ENCODE measurements around the gene WDR1.

Gene WDR1

GRCh38 chr4:10080589-10081217 is 35.9 kb downstream of the WDR1 start:
- H3K4me1 ChIP-seq (ENCODE audit: control insufficient read depth, low read length): no peaks in the 10 kb centered on the region
- no peaks in the 10 kb centered on the region for H3K79me2 ChIP-seq (ENCODE audit: control insufficient read depth, low read length)
- H3K27me3 ChIP-seq (ENCODE audit: control insufficient read depth, low read length): no peaks in the 10 kb centered on the region
- H3K36me3 ChIP-seq (ENCODE audit: control insufficient read depth, low read length): peaks cover 98% of the 10 kb centered on the region
- no peak overlapping the region for H3K27ac ChIP-seq (ENCODE audit: low read depth, low read length)
- H3K9me2 ChIP-seq (replicated peaks; ENCODE audit: control insufficient read depth, low read length): no peaks in the 10 kb centered on the region
- no peaks in the 10 kb centered on the region for H3F3A ChIP-seq (ENCODE audit: control insufficient read depth, insufficient read depth)
- TF ChIP-seq CTCF (IDR thresholded peaks at IDR 0.05; ENCODE audit: low read depth, low read length, poor library complexity, severe bottlenecking) (no peak), EZH2phosphoT487 (IDR thresholded peaks at IDR 0.05; ENCODE audit: borderline replicate concordance, low read length) (no peak)
- no peaks in the 10 kb centered on the region for H4K20me1 ChIP-seq (ENCODE audit: control insufficient read depth, insufficient read depth, low read depth, low read length)
- no peak overlapping the region for H3K4me2 ChIP-seq (ENCODE audit: low read length)
- no peak overlapping the region for H3K4me3 ChIP-seq (ENCODE audit: low read length)
- H3K9me3 ChIP-seq (ENCODE audit: control insufficient read depth, insufficient read depth, low read length): no peaks in the 10 kb centered on the region

- Histone ChIP-seq H3K36me3 (ENCODE audit: control insufficient read depth, low read length) (peaks cover 98% of the 10 kb centered on the region), H3K4me1 (ENCODE audit: control insufficient read depth, low read length) (no peaks in the 10 kb centered on the region), H3K4me2 (ENCODE audit: low read length) (no peak overlapping the region), H3K27ac (ENCODE audit: low read depth, low read length) (no peak overlapping the region), H3K27me3 (ENCODE audit: control insufficient read depth, low read length) (no peaks in the 10 kb centered on the region), H3K9me2 (replicated peaks; ENCODE audit: control insufficient read depth, low read length) (no peaks in the 10 kb centered on the region), H3K79me2 (ENCODE audit: control insufficient read depth, low read length) (no peaks in the 10 kb centered on the region), H3F3A (ENCODE audit: control insufficient read depth, insufficient read depth) (no peaks in the 10 kb centered on the region), H4K20me1 (ENCODE audit: control insufficient read depth, insufficient read depth, low read depth, low read length) (no peaks in the 10 kb centered on the region), H3K9me3 (ENCODE audit: control insufficient read depth, insufficient read depth, low read length) (no peaks in the 10 kb centered on the region), H3K4me3 (ENCODE audit: low read length) (no peak overlapping the region)
- TF ChIP-seq CTCF (IDR thresholded peaks at IDR 0.05; ENCODE audit: low read depth, low read length, poor library complexity, severe bottlenecking): no peak
- TF ChIP-seq EZH2phosphoT487 (IDR thresholded peaks at IDR 0.05; ENCODE audit: borderline replicate concordance, low read length): no peak
These were observed 36.5 kb downstream of the WDR1 start for GRCh38 chr4:10079912-10080588.

GRCh38 chr4:10079256-10079655 is 37.3 kb downstream of the WDR1 start:
- H3K4me3 ChIP-seq (ENCODE audit: low read length): no peak overlapping the region
- TF ChIP-seq CTCF (IDR thresholded peaks at IDR 0.05; ENCODE audit: low read depth, low read length, poor library complexity, severe bottlenecking) (no peak), EZH2phosphoT487 (IDR thresholded peaks at IDR 0.05; ENCODE audit: borderline replicate concordance, low read length) (no peak)
- H3K4me1 ChIP-seq (ENCODE audit: control insufficient read depth, low read length): no peaks in the 10 kb centered on the region
- H3F3A ChIP-seq (ENCODE audit: control insufficient read depth, insufficient read depth): no peaks in the 10 kb centered on the region
- H3K79me2 ChIP-seq (ENCODE audit: control insufficient read depth, low read length): no peaks in the 10 kb centered on the region
- no peaks in the 10 kb centered on the region for H3K27me3 ChIP-seq (ENCODE audit: control insufficient read depth, low read length)
- no peak overlapping the region for H3K27ac ChIP-seq (ENCODE audit: low read depth, low read length)
- H4K20me1 ChIP-seq (ENCODE audit: control insufficient read depth, insufficient read depth, low read depth, low read length): no peaks in the 10 kb centered on the region
- no peaks in the 10 kb centered on the region for H3K9me2 ChIP-seq (replicated peaks; ENCODE audit: control insufficient read depth, low read length)
- no peaks in the 10 kb centered on the region for H3K9me3 ChIP-seq (ENCODE audit: control insufficient read depth, insufficient read depth, low read length)
- H3K36me3 ChIP-seq (ENCODE audit: control insufficient read depth, low read length): peaks cover 98% of the 10 kb centered on the region
- no peak overlapping the region for H3K4me2 ChIP-seq (ENCODE audit: low read length)

Measured in DOHH2 (cell line).